ENCODE data around the gene ALOX12B. TPM values are rescaled to one million over a fixed set of nuclear protein-coding genes. Genes with fewer than 3 reads are reported as not detected.
A peak's percentile ranks its signal among the peaks of the same experiment; 100 is the strongest.
"Not testable (repeated sequence)": the region's sequence is repeated elsewhere in the genome, so short reads cannot be mapped to it uniquely, and the experiment has no call there.

The ALOX12B gene
- total RNA-seq, 1 experiment from 2014 or later, result 0.22 TPM

- no peak overlapping the region for H3K4me2 ChIP-seq (ENCODE audit: low read depth, low read length, poor library complexity, severe bottlenecking)
- no peak overlapping the region for H3K9ac ChIP-seq (ENCODE audit: low read length)
- H3K27ac ChIP-seq (ENCODE audit: low read length), result no peak overlapping the region
- no peaks in the 10 kb centered on the region for H3K79me2 ChIP-seq (ENCODE audit: low read length)
- H3K4me1 ChIP-seq (ENCODE audit: low read length), result no peaks in the 10 kb centered on the region
- no peak overlapping the region for H2AFZ ChIP-seq (ENCODE audit: low read length)
- no peaks in the 10 kb centered on the region for H4K20me1 ChIP-seq (ENCODE audit: insufficient read depth, low read depth, low read length)
- no peaks in the 10 kb centered on the region for H3K9me3 ChIP-seq (ENCODE audit: low read length)
- no peak for DNase-seq
- no peaks in the 10 kb centered on the region for H3K27me3 ChIP-seq (ENCODE audit: low read length)
- H3K9me2 ChIP-seq (replicated peaks; ENCODE audit: insufficient read depth, low read length), result no peaks in the 10 kb centered on the region
- H3K36me3 ChIP-seq (ENCODE audit: insufficient read depth, low read length), result no peaks in the 10 kb centered on the region
- no peak overlapping the region for H3K4me3 ChIP-seq (ENCODE audit: low read length)
These were observed 22.9 kb upstream of the ALOX12B start for GRCh38 chr17:8110456-8110804.

DNA sequence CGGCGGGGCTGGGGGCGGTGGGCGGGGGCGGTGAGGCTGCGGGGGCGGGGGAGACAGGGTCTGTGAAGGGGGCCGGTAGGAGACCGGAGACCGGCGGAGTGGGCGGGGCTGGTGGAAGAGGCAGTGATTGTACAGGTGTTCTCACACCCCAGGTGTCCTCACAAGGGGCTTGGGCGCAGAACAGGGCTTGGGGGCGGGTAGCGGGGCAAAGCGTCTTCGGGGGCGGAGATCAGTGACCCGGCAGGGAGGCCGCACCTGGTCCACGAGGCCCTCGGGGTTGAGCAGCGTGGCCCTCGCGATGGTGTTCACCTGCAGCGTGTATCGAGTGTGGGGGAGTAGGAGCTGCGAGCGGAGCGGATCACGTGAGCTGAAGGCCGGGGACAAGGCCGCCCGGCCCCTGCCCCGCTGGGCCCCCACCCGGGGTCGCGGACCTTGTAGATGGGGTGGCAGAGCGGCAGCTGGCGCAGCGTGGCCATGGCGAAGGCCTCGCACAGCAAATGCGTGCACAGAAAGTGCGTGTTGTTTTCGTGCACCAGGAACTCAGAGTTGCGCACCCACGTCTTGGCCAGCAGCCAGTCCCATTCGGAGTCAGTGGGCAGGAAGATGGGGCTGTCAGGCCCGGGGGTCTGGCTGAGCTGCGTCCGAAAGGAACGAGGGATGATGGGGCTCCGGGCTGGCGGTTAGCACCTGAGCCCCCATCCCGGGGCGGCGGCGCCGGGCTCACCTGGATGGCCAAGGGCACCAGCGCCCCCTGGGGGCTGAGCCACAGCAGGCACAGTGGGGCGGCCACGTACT, 22.3 kb upstream of the ALOX12B start:
- H4K20me1 ChIP-seq (ENCODE audit: insufficient read depth, low read depth, low read length), result no peaks in the 10 kb centered on the region
- DNase-seq, result peak; percentile 89
- H3K4me3 ChIP-seq (ENCODE audit: low read length), result no peak overlapping the region
- H3K9me2 ChIP-seq (replicated peaks; ENCODE audit: insufficient read depth, low read length), result no peaks in the 10 kb centered on the region
- no peaks in the 10 kb centered on the region for H3K9me3 ChIP-seq (ENCODE audit: low read length)
- H3K4me2 ChIP-seq (ENCODE audit: low read depth, low read length, poor library complexity, severe bottlenecking), result no peak overlapping the region
- no peaks in the 10 kb centered on the region for H3K4me1 ChIP-seq (ENCODE audit: low read length)
- H2AFZ ChIP-seq (ENCODE audit: low read length), result no peak overlapping the region
- no peaks in the 10 kb centered on the region for H3K79me2 ChIP-seq (ENCODE audit: low read length)
- H3K9ac ChIP-seq (ENCODE audit: low read length), result no peak overlapping the region
- no peaks in the 10 kb centered on the region for H3K36me3 ChIP-seq (ENCODE audit: insufficient read depth, low read length)
- H3K27ac ChIP-seq (ENCODE audit: low read length), result no peak overlapping the region
- H3K27me3 ChIP-seq (ENCODE audit: low read length), result no peaks in the 10 kb centered on the region

DNA sequence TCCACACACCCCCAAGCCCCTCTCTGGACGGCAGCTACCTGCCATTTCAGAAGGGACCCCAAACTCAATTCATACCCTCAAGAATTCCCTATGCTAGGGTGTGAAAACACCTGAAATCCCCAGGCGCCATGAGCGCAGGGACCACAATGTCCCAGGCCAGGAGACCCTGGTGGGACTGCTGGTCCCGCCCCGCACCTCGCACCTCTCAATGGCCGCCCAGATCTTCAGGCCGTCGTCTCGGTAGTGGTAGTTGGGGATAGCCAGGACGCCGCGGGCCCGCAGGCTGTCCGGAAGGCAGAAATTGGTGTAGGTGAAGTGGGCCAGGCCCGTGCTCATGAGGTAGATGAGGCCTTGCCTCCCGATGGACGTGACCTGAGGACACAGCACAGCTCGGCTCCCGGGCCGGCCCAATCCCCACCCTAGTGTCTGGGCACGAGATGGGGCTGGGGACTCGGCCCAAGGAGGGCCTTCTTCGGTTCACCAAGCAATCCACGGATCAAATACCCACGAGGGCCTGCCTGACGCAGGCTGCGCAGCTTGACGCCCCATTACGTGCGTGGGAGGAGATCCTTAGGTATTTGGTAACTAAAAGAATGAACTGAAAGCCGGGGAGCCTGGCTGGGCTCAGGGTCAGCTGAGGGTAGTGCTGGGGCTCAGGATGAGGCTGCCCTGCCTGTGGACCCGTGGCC, 21.6 kb upstream of the ALOX12B start:
- DNase-seq, result no peak
- Histone ChIP-seq H3K27ac (ENCODE audit: low read length) (no peak overlapping the region), H3K27me3 (ENCODE audit: low read length) (no peaks in the 10 kb centered on the region)

GRCh38 chr17:8106980-8107379, 19.5 kb upstream of the ALOX12B start:
- not testable (repeated sequence) for H3K4me3 ChIP-seq (ENCODE audit: low read length); H3K27me3 ChIP-seq (ENCODE audit: low read length); H3K36me3 ChIP-seq (ENCODE audit: insufficient read depth, low read length); H3K4me2 ChIP-seq (ENCODE audit: low read depth, low read length, poor library complexity, severe bottlenecking); H3K27ac ChIP-seq (ENCODE audit: low read length); H2AFZ ChIP-seq (ENCODE audit: low read length); H4K20me1 ChIP-seq (ENCODE audit: insufficient read depth, low read depth, low read length); H3K9me3 ChIP-seq (ENCODE audit: low read length); H3K4me1 ChIP-seq (ENCODE audit: low read length); H3K9me2 ChIP-seq (replicated peaks; ENCODE audit: insufficient read depth, low read length); H3K9ac ChIP-seq (ENCODE audit: low read length); DNase-seq; H3K79me2 ChIP-seq (ENCODE audit: low read length)

More for the DNA sequence above, 21.6 kb upstream of the ALOX12B start:
- Histone ChIP-seq H2AFZ (ENCODE audit: low read length) (no peak overlapping the region), H3K9ac (ENCODE audit: low read length) (no peak overlapping the region), H3K79me2 (ENCODE audit: low read length) (no peaks in the 10 kb centered on the region), H3K9me3 (ENCODE audit: low read length) (no peaks in the 10 kb centered on the region), H3K4me3 (ENCODE audit: low read length) (no peak overlapping the region), H3K9me2 (replicated peaks; ENCODE audit: insufficient read depth, low read length) (no peaks in the 10 kb centered on the region), H3K4me1 (ENCODE audit: low read length) (no peaks in the 10 kb centered on the region), H3K36me3 (ENCODE audit: insufficient read depth, low read length) (no peaks in the 10 kb centered on the region), H3K4me2 (ENCODE audit: low read depth, low read length, poor library complexity, severe bottlenecking) (no peak overlapping the region), H4K20me1 (ENCODE audit: insufficient read depth, low read depth, low read length) (no peaks in the 10 kb centered on the region)

- no peaks in the 10 kb centered on the region for H4K20me1 ChIP-seq (ENCODE audit: insufficient read depth, low read depth, low read length)
- H3K9me3 ChIP-seq (ENCODE audit: low read length), result no peaks in the 10 kb centered on the region
- DNase-seq, result no peak
- H3K36me3 ChIP-seq (ENCODE audit: insufficient read depth, low read length), result no peaks in the 10 kb centered on the region
- no peak overlapping the region for H3K4me2 ChIP-seq (ENCODE audit: low read depth, low read length, poor library complexity, severe bottlenecking)
- no peaks in the 10 kb centered on the region for H3K27me3 ChIP-seq (ENCODE audit: low read length)
- H3K27ac ChIP-seq (ENCODE audit: low read length), result no peak overlapping the region
- H2AFZ ChIP-seq (ENCODE audit: low read length), result no peak overlapping the region
- no peak overlapping the region for H3K4me3 ChIP-seq (ENCODE audit: low read length)
- no peaks in the 10 kb centered on the region for H3K9me2 ChIP-seq (replicated peaks; ENCODE audit: insufficient read depth, low read length)
- no peaks in the 10 kb centered on the region for H3K79me2 ChIP-seq (ENCODE audit: low read length)
- no peak overlapping the region for H3K9ac ChIP-seq (ENCODE audit: low read length)
- no peaks in the 10 kb centered on the region for H3K4me1 ChIP-seq (ENCODE audit: low read length)
These were observed 18.5 kb upstream of the ALOX12B start for GRCh38 chr17:8105957-8106398.

DNA sequence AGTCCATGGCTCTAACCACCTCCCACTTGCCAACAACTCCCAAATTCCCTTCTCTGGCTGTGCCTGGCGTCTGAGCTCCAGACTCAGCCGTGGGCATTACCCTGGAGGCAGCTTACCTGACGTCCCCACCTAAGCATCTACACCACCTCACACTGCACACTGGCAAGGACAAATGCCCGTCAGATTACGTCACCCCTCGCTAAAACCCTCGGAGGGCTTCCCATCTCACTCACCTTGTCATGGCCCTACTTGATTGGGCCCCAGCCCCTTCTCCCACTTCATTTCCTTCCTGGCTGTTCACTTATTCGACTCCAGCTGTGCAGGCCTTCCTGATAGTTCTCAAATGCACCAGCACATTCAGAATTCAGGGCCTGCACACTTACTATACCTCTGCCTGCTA, 17.4 kb upstream of the ALOX12B start:
- Histone ChIP-seq H3K4me3 (ENCODE audit: low read length) (no peak overlapping the region), H4K20me1 (ENCODE audit: insufficient read depth, low read depth, low read length) (no peaks in the 10 kb centered on the region), H3K4me1 (ENCODE audit: low read length) (peaks cover 2% of the 10 kb centered on the region; the same call in 1 of the 2 replicates), H3K4me2 (ENCODE audit: low read depth, low read length, poor library complexity, severe bottlenecking) (no peak overlapping the region), H3K9me2 (replicated peaks; ENCODE audit: insufficient read depth, low read length) (no peaks in the 10 kb centered on the region), H3K79me2 (ENCODE audit: low read length) (no peaks in the 10 kb centered on the region), H3K27ac (ENCODE audit: low read length) (no peak overlapping the region), H3K9ac (ENCODE audit: low read length) (no peak overlapping the region), H2AFZ (ENCODE audit: low read length) (no peak overlapping the region), H3K27me3 (ENCODE audit: low read length) (no peaks in the 10 kb centered on the region), H3K9me3 (ENCODE audit: low read length) (no peaks in the 10 kb centered on the region), H3K36me3 (ENCODE audit: insufficient read depth, low read length) (no peaks in the 10 kb centered on the region)
- DNase-seq, result no peak

DNA sequence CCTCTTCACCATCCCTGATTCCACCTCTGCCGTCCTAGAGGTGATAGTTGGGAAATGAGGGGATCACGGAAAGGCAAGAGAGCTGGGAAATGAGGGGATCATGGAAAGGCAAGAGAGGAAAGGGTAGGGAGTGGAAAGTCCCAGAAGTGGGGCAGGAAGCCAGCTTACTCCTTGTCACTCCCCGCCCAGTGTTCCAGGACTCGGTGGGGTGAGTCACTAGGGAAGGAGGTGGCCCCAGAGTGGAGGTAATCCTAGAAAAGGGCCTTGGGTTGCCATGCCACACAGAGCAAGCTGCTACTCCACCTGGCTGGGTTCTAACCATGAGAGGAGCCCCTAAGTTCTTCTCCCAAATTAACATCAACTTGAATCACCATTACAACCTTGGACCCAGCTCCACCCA, 16.0 kb upstream of the ALOX12B start:
- Histone ChIP-seq H3K36me3 (ENCODE audit: insufficient read depth, low read length) (no peaks in the 10 kb centered on the region), H3K27ac (ENCODE audit: low read length) (no peak overlapping the region), H3K4me2 (ENCODE audit: low read depth, low read length, poor library complexity, severe bottlenecking) (no peak overlapping the region), H3K4me1 (ENCODE audit: low read length) (peaks cover 2% of the 10 kb centered on the region; the same call in 1 of the 2 replicates), H4K20me1 (ENCODE audit: insufficient read depth, low read depth, low read length) (no peaks in the 10 kb centered on the region), H3K79me2 (ENCODE audit: low read length) (no peaks in the 10 kb centered on the region), H2AFZ (ENCODE audit: low read length) (no peak overlapping the region), H3K9ac (ENCODE audit: low read length) (no peak overlapping the region), H3K4me3 (ENCODE audit: low read length) (no peak overlapping the region), H3K9me3 (ENCODE audit: low read length) (no peaks in the 10 kb centered on the region), H3K9me2 (replicated peaks; ENCODE audit: insufficient read depth, low read length) (no peaks in the 10 kb centered on the region), H3K27me3 (ENCODE audit: low read length) (no peaks in the 10 kb centered on the region)
- no peak for DNase-seq

GRCh38 chr17:8101721-8102120, 14.2 kb upstream of the ALOX12B start:
- Histone ChIP-seq H3K4me3 (ENCODE audit: low read length) (no peak overlapping the region), H4K20me1 (ENCODE audit: insufficient read depth, low read depth, low read length) (no peaks in the 10 kb centered on the region), H3K27me3 (ENCODE audit: low read length) (no peaks in the 10 kb centered on the region), H3K4me2 (ENCODE audit: low read depth, low read length, poor library complexity, severe bottlenecking) (no peak overlapping the region), H3K4me1 (ENCODE audit: low read length) (peaks cover 2% of the 10 kb centered on the region; the same call in 1 of the 2 replicates), H3K9ac (ENCODE audit: low read length) (no peak overlapping the region), H2AFZ (ENCODE audit: low read length) (no peak overlapping the region), H3K27ac (ENCODE audit: low read length) (no peak overlapping the region), H3K9me3 (ENCODE audit: low read length) (no peaks in the 10 kb centered on the region), H3K9me2 (replicated peaks; ENCODE audit: insufficient read depth, low read length) (no peaks in the 10 kb centered on the region), H3K36me3 (ENCODE audit: insufficient read depth, low read length) (no peaks in the 10 kb centered on the region), H3K79me2 (ENCODE audit: low read length) (no peaks in the 10 kb centered on the region)
- no peak for DNase-seq

All from Karpas-422 (cell line).